CD4-positive, alpha-beta T cell treated with Interleukin-17A for 4 hours (primary cell): ENCODE measurements around the gene MMEL1.
A peak's percentile ranks its signal among the peaks of the same experiment; 100 is the strongest.
"Not testable (repeated sequence)": the region's sequence is repeated elsewhere in the genome, so short reads cannot be mapped to it uniquely, and the experiment has no call there.

Experiments used
- DNase-seq: peaks from one replicate; pipeline ENCODE4 v3.0.0-alpha.2; 2020; ENCODE audit warnings: mixed read lengths

The MMEL1 gene

GRCh38 chr1:2571348-2571747 lies 61.5 kb downstream of the MMEL1 start:
- no peak for DNase-seq

GRCh38 chr1:2570332-2570731 lies 62.5 kb downstream of the MMEL1 start:
- no peak for DNase-seq

- DNase-seq, result not testable (repeated sequence)
These were observed 63.1 kb downstream of the MMEL1 start for GRCh38 chr1:2569703-2570102.

DNA sequence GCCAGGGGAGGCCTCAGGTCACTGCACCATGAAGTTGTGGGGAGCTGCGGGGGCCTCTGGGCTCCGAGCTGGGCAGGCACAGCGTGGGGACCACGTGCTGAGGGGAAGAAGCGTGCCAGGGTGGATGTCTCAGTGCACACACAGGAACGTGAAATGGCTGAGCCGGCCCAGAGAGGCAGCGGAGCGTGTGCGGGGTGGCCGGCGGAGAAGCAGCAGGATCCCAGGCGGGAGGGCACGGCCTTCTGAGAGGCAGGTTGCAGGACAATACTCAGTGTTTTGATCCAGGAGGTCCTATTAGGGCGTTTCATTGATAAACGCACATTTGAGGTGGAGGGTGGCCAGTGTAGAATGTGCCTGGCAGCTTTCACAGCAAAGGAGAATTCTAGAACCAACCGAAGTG lies 63.8 kb downstream of the MMEL1 start:
- DNase-seq, result no peak

GRCh38 chr1:2568187-2568816 lies 64.5 kb downstream of the MMEL1 start:
- DNase-seq, result not testable (repeated sequence)

GRCh38 chr1:2567083-2567679 lies 65.6 kb downstream of the MMEL1 start:
- DNase-seq, result no peak

- DNase-seq, result no peak
These were observed 66.4 kb downstream of the MMEL1 start for GRCh38 chr1:2566101-2567045.

GRCh38 chr1:2564815-2565374 lies 67.9 kb downstream of the MMEL1 start:
- DNase-seq, result no peak

- no peak for DNase-seq
These were observed 68.6 kb downstream of the MMEL1 start for GRCh38 chr1:2564006-2564814.

GRCh38 chr1:2563205-2563604 lies 69.6 kb downstream of the MMEL1 start:
- DNase-seq, result no peak

GRCh38 chr1:2561898-2562895 lies 70.6 kb downstream of the MMEL1 start:
- peak; percentile 44 for DNase-seq

GRCh38 chr1:2561446-2561845 lies 71.4 kb downstream of the MMEL1 start:
- no peak for DNase-seq

GRCh38 chr1:2560299-2561073 lies 72.3 kb downstream of the MMEL1 start:
- DNase-seq, result no peak

DNA sequence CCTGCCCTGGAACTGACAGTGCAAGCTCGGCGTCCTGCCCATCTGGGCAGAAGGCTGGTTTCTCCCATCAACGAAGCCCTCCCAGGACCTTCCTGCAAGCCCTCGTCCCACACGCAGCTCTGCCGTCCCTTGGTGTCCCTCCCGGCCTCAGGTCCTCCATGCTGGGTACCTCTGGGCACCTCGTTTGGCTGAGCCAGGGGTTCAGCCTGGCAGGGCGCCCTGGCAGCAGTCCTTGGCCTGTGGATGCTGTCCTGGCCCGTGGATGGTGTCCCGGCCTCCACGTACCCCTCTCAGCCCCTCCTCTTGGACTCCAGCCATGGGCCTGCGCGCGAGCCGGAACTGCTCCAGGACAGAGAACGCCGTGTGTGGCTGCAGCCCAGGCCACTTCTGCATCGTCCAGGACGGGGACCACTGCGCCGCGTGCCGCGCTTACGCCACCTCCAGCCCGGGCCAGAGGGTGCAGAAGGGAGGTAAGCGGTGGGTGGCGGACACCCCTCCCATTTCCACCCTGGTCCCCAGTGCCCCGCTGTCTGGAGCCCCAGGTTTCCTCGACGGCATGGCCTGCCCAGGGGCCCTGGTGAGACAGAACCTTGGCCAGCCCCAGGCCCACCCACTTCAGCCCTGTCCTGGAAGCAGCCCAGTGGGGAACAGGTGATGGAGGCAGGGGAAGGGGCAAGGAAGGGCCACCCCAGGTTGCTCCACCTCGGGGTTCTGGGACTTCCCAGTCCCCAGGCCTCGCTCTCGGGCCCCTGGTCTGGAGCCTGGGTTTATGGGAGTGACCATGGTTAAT lies 73.1 kb downstream of the MMEL1 start:
- DNase-seq, result no peak

DNA sequence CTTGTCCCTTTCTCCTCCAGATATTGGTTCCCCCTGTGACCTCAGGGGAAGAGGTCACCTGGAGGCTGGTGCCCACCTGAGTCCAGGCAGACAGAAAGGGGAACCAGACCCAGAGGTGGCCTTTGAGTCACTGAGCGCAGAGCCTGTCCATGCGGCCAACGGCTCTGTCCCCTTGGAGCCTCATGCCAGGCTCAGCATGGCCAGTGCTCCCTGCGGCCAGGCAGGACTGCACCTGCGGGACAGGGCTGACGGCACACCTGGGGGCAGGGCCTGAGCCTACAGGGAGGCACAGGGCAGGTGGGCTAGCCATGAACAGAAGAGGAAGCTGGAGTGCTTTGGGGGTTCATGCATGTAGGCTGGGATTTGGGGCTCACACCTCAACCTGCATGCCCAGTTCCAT lies 74.0 kb downstream of the MMEL1 start:
- DNase-seq, result no peak

DNA sequence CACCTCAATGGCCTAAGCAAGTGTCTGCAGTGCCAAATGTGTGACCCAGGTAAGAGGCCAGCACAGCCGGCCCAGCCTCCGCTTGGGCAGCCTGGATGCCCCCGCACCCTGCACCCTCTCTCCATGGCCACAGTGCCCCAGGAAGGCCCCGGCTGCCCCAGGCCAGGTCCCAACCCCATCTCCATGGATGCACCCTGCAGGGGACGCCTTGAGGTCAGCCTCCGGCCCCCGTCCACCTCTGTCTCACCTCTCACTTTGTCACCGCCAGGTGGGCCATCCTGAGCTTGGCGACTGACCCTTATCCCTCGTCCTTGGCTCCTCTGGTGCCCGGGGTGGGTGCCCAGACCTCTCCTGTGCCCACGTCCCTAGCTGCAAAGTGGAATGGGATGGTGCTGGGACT lies 74.4 kb downstream of the MMEL1 start:
- no peak for DNase-seq

- no peak for DNase-seq
These were observed 75.1 kb downstream of the MMEL1 start for GRCh38 chr1:2557482-2558400.

GRCh38 chr1:2556678-2557481 lies 75.9 kb downstream of the MMEL1 start:
- DNase-seq, result peak; percentile 55
